Kidney glomerular epithelial cell (primary cell): ENCODE data around the gene TMA7.
A peak's percentile ranks its signal among the peaks of the same experiment; 100 is the strongest.
"Not testable (repeated sequence)": the region's sequence is repeated elsewhere in the genome, so short reads cannot be mapped to it uniquely, and the experiment has no call there.

Experiments used
- DNase-seq: peaks from one replicate; lab custom pipeline; 2025; lab: John Stamatoyannopoulos, UW

Gene TMA7

GRCh38 chr3:48436477-48436787 lies 3.6 kb upstream of the TMA7 start:
- DNase-seq: no peak

GRCh38 chr3:48436855-48437254 lies 3.2 kb upstream of the TMA7 start:
- DNase-seq: no peak

- DNase-seq: no peak
Observed at GRCh38 chr3:48437812-48438211, 2.2 kb upstream of the TMA7 start.

- DNase-seq: no peak
Observed at GRCh38 chr3:48440590-48440958, 517 bp downstream of the TMA7 start.

- DNase-seq: no peak
Observed at GRCh38 chr3:48441940-48442339, 1.9 kb downstream of the TMA7 start.

- DNase-seq: no peak
Observed at GRCh38 chr3:48445277-48445882, 5.3 kb downstream of the TMA7 start.

- no peak for DNase-seq
Observed at GRCh38 chr3:48446043-48446424, 6.0 kb downstream of the TMA7 start.

- DNase-seq: peak; percentile 69
Observed at GRCh38 chr3:48446425-48447193, 6.6 kb downstream of the TMA7 start, which contains the start of gene ATRIP. Gene ATRIP (plus strand): TSS chr3:48446737. CDS start chr3:48446846, 109 bp downstream.

GRCh38 chr3:48451270-48451669 lies 11.2 kb downstream of the TMA7 start:
- DNase-seq: no peak

- no peak for DNase-seq
Observed at GRCh38 chr3:48456456-48456855, 16.4 kb downstream of the TMA7 start.

- no peak for DNase-seq
Observed at GRCh38 chr3:48459331-48459730, 19.3 kb downstream of the TMA7 start.

GRCh38 chr3:48459773-48460516 lies 19.9 kb downstream of the TMA7 start:
- DNase-seq: no peak

GRCh38 chr3:48460517-48460902 lies 20.5 kb downstream of the TMA7 start:
- no peak for DNase-seq

- DNase-seq: not testable (repeated sequence)
Observed at GRCh38 chr3:48461767-48462166, 21.7 kb downstream of the TMA7 start.

GRCh38 chr3:48463703-48464102 lies 23.6 kb downstream of the TMA7 start:
- no peak for DNase-seq

GRCh38 chr3:48464713-48465221 lies 24.7 kb downstream of the TMA7 start:
- no peak for DNase-seq

- DNase-seq: no peak
Observed at GRCh38 chr3:48465237-48465530, 25.1 kb downstream of the TMA7 start.

- DNase-seq: peak; percentile 98
Observed at GRCh38 chr3:48465531-48466378, 25.7 kb downstream of the TMA7 start.

GRCh38 chr3:48466386-48467109 lies 26.5 kb downstream of the TMA7 start:
- no peak for DNase-seq

GRCh38 chr3:48467110-48467454 lies 27.0 kb downstream of the TMA7 start:
- no peak for DNase-seq

- DNase-seq: no peak
Observed at GRCh38 chr3:48467473-48468267, 27.6 kb downstream of the TMA7 start.
